IPS DF 6.9 (cell line): Measurements from ENCODE around the gene B4GALT1.

Source experiments
- DNase-seq: peaks from one replicate; pipeline ENCODE4 v3.0.0-alpha.2; 2013; ENCODE audit warnings: low read depth, low spot score
- H3K27ac ChIP-seq: one replicate; pipeline ENCODE4 v1.5.1; 2013; ENCODE audit warnings: low read length, control low read depth
- H3K27me3 ChIP-seq: 2 replicates; pipeline ENCODE4 v1.6.1; 2013; ENCODE audit warnings: mild to moderate bottlenecking, low read length; ENCODE audit not compliant: control insufficient read depth, insufficient read depth
- H3K36me3 ChIP-seq: 2 replicates; pipeline ENCODE4 v1.6.1; 2013; ENCODE audit warnings: low read length; ENCODE audit not compliant: control insufficient read depth, insufficient read depth
- H3K4me1 ChIP-seq: 2 replicates; pipeline ENCODE4 v1.6.1; 2013; ENCODE audit warnings: low read length; ENCODE audit not compliant: control insufficient read depth, insufficient read depth
- H3K4me3 ChIP-seq: 2 replicates; pipeline ENCODE4 v1.5.1; 2013; ENCODE audit warnings: mild to moderate bottlenecking, low read length
- H3K9me3 ChIP-seq: 2 replicates; pipeline ENCODE4 v1.6.1; 2013; ENCODE audit warnings: low read length, inconsistent platforms; ENCODE audit not compliant: control insufficient read depth, insufficient read depth
- WGBS: extraction: QIAGEN DNeasy Blood & Tissue Kit; methylation state at CpG from one replicate; pipeline ENCODE4 v1.1.7; 2013; ENCODE audit warnings: mixed read lengths, missing lambda C conversion rate; ENCODE audit not compliant: insufficient read length, insufficient coverage; 5-methylcytosine and 5-hydroxymethylcytosine counted together

Gene B4GALT1

DNA sequence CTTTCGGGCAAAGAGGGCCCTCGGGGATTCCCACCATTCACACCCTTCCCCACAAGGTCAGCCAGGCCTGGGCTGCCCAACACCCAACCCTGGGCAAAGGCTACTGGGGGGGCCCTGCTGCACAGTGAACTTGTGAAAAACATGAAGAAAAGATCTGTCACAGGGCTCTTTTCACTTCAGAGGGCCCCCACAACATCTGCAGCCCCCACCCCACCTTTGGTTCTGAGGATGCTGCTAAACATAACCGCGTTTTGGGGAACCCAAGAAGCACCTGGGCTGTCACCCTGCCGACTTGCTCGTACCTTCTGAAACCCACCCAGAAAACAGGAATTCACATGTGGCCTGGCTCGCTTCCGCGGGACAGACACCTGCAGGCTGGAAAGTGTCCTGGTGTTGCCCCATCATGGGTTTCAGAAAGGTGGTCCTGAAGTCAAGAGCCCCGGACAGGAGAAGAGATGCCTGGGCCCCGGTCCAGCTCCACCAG, 29.3 kb downstream of the B4GALT1 start:
- no peak overlapping the region for H3K27ac ChIP-seq
- H3K4me1 ChIP-seq: no peaks in the 10 kb centered on the region
- H3K4me3 ChIP-seq: no peak overlapping the region
- H3K36me3 ChIP-seq: no peaks in the 10 kb centered on the region
- DNase-seq: no peak
- WGBS: no CpG with 5 or more reads among the region's 11 CpGs
- no peaks in the 10 kb centered on the region for H3K9me3 ChIP-seq
- H3K27me3 ChIP-seq: no peaks in the 10 kb centered on the region

DNA sequence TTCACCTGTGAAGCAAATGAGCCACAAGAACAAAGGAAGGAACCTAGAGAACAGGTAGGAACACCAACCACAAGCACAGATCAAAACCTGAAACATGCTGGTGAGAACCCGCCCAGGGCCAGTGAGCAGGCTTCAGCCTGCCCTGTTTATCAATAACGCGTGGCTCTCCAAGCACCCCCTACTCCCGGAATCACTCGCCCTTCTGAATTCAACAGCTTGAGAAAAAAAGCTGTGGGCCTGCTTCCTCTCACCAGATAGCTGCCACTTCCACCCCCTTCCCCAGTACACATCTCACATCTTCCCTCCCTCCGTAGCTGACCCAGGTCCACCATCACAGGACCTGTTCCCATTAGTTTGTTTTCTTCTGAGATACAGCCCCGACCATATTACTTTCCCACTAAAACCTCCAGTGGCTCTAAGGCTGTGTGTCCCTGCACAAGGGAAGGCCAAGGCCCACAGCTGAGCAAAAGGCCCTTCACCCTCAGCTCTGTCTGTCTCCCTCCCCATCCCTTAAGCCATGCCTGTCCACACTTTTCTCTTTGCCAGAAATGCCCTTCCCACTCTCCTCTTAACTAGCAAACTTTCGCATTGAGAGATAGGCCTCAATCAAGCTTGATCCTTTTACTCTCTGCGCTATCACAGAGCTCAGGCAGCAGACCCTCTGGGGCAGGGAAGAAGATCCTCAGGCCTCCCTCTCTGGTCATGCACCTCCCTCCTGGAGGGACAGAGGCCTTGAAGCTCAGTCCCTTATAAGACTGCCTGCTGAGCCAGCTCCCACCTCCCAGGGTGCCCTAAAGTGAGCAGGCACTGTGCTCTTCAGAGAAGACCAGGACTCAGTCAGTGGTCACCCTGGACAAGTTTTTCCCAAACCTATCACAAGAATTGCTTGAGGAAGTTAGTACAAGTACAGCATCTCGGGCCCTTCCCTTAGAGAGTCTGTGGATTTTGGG, 30.1 kb downstream of the B4GALT1 start:
- no CpG with 5 or more reads among the region's 10 CpGs for WGBS
- no peak overlapping the region for H3K27ac ChIP-seq
- no peaks in the 10 kb centered on the region for H3K9me3 ChIP-seq
- no peaks in the 10 kb centered on the region for H3K36me3 ChIP-seq
- H3K4me1 ChIP-seq: no peaks in the 10 kb centered on the region
- no peak for DNase-seq
- no peak overlapping the region for H3K4me3 ChIP-seq
- no peaks in the 10 kb centered on the region for H3K27me3 ChIP-seq

DNA sequence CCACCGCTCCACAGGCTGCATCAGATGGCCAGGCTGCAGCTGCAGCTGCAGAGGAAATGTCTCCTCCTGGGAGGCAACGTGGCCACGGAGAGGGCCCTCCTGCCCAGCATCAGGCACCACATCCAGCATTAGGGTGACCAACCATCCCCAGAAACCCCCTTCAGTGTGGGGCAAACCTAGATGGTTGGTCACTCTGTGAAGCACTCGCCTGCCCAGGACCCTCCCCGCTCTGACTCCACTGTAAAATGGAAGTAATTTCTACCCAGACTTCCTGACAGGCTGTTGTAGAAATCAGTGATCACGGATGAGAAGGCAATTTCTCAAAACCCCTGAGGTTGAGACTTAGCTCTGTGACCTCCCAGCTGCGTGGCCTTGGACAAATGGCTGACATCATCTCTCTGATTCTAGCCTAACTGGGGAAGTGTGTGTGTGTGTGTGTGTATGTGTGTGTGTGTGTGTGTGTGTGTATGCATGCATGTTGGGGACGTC, 31.6 kb downstream of the B4GALT1 start:
- Histone ChIP-seq H3K36me3 (no peaks in the 10 kb centered on the region), H3K9me3 (no peaks in the 10 kb centered on the region)
- DNase-seq: no peak

DNA sequence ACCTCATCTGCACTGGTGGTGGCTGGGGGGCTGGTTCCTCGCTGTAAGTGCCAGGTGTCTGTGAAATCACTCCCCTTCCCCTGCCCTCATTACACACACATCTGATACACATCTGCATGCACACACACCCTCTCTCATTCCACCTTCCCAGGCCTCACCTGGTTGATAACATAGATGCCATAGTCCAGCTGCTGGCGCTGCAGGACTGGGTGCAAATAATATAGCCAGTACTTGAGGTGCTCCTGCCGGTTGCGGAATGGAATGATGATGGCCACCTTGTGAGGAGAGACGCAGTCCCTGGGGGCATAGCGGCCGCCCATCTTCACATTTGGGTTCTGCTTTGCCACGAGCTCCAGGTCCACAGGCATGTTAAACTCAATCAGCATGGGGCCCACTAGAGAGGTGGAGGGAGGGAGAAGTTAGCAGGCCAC, 32.1 kb downstream of the B4GALT1 start:
- no peak overlapping the region for H3K4me3 ChIP-seq
- H3K9me3 ChIP-seq: no peaks in the 10 kb centered on the region
- H3K27me3 ChIP-seq: no peaks in the 10 kb centered on the region
- no CpG with 5 or more reads among the region's 8 CpGs for WGBS
- no peaks in the 10 kb centered on the region for H3K4me1 ChIP-seq
- H3K36me3 ChIP-seq: no peaks in the 10 kb centered on the region
- no peak overlapping the region for H3K27ac ChIP-seq
- no peak for DNase-seq

More for the DNA sequence above, 31.6 kb downstream of the B4GALT1 start:
- no peak overlapping the region for H3K4me3 ChIP-seq
- no peaks in the 10 kb centered on the region for H3K4me1 ChIP-seq
- WGBS: no CpG with 5 or more reads among the region's 8 CpGs
- no peak overlapping the region for H3K27ac ChIP-seq
- H3K27me3 ChIP-seq: no peaks in the 10 kb centered on the region

DNA sequence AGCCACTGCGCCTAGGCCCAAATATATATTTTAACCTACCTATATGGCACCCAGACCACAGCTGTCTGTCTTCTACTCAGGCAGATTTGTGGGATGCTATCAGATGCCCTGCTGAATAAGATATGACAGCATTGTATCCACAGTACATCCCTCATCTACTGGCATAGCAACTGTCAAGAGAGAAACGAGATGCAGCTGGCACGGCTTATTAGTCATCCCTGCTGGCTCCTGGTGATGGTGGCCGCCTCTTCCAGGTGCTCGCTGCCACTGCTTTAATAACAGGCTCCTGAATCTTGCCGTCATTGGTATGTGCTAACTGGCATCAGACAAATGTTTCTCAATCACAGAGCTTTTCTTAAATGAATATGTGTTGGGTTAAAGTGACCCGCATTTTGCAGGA, 34.0 kb downstream of the B4GALT1 start:
- no peaks in the 10 kb centered on the region for H3K36me3 ChIP-seq
- no peaks in the 10 kb centered on the region for H3K9me3 ChIP-seq
- H3K4me1 ChIP-seq: no peaks in the 10 kb centered on the region
- DNase-seq: no peak
- no peaks in the 10 kb centered on the region for H3K27me3 ChIP-seq
- H3K27ac ChIP-seq: no peak overlapping the region
- WGBS: no CpG with 5 or more reads among the region's 7 CpGs
- H3K4me3 ChIP-seq: no peak overlapping the region

DNA sequence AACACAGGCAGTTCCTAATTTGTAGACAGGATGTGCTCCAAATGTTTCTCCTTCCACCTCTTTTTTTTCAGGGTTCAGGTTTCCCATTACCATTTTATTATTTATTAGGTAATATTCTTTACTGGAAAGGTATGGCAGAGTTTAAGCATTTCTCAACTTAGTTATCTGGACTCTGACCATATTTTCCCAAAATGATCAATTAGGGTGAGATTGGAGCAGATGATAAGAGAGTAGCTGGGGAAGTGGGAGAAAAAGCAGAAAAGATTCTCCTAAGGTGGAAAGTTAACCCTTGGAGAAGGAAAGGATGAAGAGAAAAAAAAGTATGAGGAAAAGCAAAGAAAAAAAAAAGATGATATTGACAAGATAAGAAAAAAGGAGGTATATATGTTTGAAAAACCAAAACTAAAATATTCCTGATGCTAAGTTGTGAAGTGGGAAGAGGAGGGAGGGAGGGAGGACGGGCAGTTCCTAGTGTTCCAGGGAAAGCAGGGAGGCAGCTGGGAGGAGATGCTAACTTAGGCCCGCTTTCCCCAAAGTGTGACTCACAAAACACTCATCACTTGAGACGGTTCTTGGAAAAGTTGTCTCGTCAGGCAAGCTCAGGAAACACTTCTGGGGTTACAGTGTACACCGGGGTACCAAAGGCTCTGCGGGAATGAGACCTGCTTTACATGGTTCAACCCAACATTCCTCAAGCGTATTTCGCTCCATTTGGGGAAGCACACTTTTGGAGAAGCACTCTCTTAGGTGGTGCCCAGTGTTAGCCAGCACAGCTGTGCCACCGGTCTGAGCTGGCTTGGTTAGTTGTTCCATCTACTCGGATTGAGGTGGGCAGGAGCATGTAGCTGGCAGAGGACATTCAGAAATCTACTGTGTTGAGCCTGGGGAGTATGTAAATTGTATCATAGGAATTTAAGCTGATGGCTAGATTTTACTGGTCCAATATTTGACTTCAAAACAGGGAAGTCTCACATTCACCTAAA, 35.1 kb downstream of the B4GALT1 start:
- Histone ChIP-seq H3K27me3 (no peaks in the 10 kb centered on the region), H3K4me1 (no peaks in the 10 kb centered on the region), H3K9me3 (no peaks in the 10 kb centered on the region), H3K4me3 (no peak overlapping the region), H3K27ac (no peak overlapping the region), H3K36me3 (no peaks in the 10 kb centered on the region)
- no peak for DNase-seq
- WGBS: no CpG with 5 or more reads among the region's 10 CpGs

DNA sequence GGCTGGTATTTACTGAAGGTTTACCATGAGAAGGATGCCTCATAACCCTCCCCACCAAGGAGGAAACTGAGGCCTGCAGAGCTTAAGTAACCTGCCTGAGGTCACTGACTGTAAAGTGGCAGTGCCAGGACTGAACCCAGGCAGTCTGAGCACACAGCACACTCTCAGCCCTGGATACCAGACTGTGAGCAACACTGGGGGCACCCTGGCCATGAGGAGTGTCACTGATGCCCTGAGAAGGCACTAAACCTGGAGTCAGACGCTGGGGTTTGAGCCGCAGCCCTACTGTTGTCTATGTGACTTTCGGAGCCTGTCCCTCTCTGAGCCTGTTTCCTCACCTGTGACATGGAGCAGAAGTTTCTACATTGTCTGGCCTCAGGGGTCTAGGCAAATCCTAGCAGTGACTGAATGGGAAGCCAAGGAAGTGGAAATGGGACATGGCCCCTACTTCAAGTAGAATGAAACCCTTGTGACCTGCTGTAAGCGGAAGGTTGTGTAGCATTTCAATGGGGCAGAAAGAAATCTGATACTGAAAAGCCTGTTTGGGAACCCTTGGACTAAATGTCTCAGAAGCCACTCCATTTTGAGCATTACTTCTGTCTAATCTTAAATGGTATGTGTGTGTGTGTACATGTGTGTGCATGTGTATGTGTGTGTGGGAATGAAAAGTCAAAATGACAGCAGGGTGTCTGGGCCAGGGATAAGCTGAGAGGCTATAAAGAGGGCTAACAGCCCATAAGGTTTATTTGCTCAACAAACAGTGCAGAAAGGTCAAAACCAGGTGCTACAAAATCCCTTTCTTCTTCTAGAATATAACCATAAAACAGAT, 36.0 kb downstream of the B4GALT1 start:
- no peaks in the 10 kb centered on the region for H3K36me3 ChIP-seq
- DNase-seq: no peak
- WGBS: no CpG with 5 or more reads among the region's 4 CpGs
- no peaks in the 10 kb centered on the region for H3K27me3 ChIP-seq
- no peak overlapping the region for H3K27ac ChIP-seq
- no peaks in the 10 kb centered on the region for H3K9me3 ChIP-seq
- H3K4me1 ChIP-seq: no peaks in the 10 kb centered on the region
- H3K4me3 ChIP-seq: no peak overlapping the region

DNA sequence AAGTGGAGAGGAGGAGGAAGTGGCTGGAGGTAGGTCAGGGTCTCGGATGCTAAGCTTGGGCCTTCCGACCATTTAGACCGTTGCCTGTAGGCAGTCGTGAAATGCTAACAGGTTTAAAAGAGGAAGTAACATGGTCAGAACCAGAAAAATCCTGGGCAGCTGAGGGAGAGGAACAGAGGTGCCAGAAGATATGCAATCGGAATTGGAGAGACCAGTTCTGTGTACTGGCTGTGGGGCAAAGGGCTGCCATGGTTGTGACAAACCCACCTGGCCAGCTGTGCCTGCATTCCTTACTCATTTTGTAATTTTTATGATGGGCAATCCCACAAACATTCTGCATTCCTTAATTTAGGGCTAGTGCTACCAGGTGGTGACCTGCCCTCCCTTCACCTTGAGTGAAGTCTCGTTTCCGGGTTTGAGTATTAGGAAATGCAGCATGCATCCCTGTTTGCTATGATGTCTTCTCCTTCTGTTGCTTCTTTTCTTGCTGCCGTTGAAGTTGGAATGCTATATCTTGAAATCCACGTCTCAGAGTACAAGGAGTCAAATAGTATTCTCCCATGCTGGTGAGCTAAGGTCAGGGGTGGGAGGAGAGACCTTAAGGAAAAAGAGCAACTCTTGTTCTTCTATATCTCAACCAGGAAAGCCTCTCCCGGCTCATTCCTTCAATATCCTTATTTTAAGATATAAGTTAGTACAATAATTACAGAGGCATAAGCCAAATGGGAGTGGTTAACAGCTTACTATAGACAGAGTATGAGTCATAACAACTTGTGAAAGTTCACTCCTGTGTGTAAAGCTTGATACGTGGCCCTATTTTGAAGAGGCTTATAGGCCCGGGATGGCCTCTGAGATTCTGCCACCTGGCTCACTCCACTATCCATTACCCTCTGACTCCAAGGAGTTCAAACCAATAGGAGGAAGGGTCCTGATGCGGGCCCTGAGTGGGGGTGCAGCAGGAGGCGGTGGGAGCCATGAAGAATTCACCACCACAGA, 37.0 kb downstream of the B4GALT1 start:
- Histone ChIP-seq H3K27me3 (no peaks in the 10 kb centered on the region), H3K9me3 (no peaks in the 10 kb centered on the region), H3K4me1 (no peaks in the 10 kb centered on the region), H3K36me3 (no peaks in the 10 kb centered on the region), H3K4me3 (no peak overlapping the region), H3K27ac (no peak overlapping the region)
- DNase-seq: no peak
- WGBS: no CpG with 5 or more reads among the region's 14 CpGs

DNA sequence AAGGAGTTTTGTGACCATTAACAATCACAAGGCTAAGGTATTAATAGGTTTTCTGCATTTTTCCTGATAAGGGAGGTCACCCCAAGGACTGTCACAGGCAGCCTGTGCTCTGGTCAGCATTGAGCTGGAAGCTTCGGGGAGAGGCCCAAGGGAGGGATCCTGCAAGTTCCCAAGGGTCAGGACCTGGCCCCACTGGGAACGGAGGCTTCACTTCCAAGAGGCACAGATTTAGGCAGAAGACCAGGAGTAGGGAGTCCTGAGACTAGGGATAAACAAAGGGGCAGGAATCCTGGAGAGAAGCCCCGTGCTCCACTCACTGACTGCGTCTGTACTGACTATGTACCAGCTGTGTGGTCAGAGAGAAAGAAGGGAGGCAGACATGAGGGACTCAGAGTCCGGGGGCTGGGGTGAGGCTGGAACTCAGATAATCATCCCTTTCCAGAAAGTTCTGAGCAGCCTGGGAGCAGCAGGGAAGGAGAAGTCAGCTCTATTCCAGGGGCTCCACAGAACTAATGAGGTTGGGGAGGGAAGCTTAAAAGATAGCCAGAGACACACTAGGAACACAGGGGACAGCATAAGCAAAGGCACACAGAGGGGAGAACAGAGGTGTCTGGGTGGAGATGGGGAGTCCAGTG, 37.8 kb downstream of the B4GALT1 start:
- no peak overlapping the region for H3K4me3 ChIP-seq

More for the DNA sequence above, 37.8 kb downstream of the B4GALT1 start:
- DNase-seq: no peak
- H3K9me3 ChIP-seq: no peaks in the 10 kb centered on the region
- H3K27me3 ChIP-seq: no peaks in the 10 kb centered on the region
- H3K36me3 ChIP-seq: no peaks in the 10 kb centered on the region
- no peak overlapping the region for H3K27ac ChIP-seq
- no peaks in the 10 kb centered on the region for H3K4me1 ChIP-seq
- WGBS: no CpG with 5 or more reads among the region's 5 CpGs
